IPS-20b (cell line): ENCODE results near the gene LRRC23.
"Not testable (repeated sequence)": the region's sequence is repeated elsewhere in the genome, so short reads cannot be mapped to it uniquely, and the experiment has no call there.

Experiments
- H3K27ac ChIP-seq: one replicate; pipeline ENCODE4 v1.5.1; 2013; ENCODE audit warnings: low read length
- H3K27me3 ChIP-seq: 2 replicates; pipeline ENCODE4 v1.6.1; 2013; ENCODE audit warnings: mild to moderate bottlenecking, low read length, inconsistent platforms; ENCODE audit not compliant: insufficient read depth
- H3K36me3 ChIP-seq: 2 replicates; pipeline ENCODE4 v1.6.1; 2013; ENCODE audit warnings: low read depth, mild to moderate bottlenecking, inconsistent platforms, low read length, moderate library complexity; ENCODE audit not compliant: insufficient read depth
- H3K4me1 ChIP-seq: 2 replicates; pipeline ENCODE4 v1.6.1; 2013; ENCODE audit warnings: mild to moderate bottlenecking, control low read depth, inconsistent platforms, low read length, moderate library complexity; ENCODE audit not compliant: insufficient read depth
- H3K4me3 ChIP-seq: 2 replicates; pipeline ENCODE4 v1.5.1; 2013; ENCODE audit warnings: mild to moderate bottlenecking, low read length, inconsistent platforms
- H3K9ac ChIP-seq: 2 replicates; pipeline ENCODE4 v1.6.1; 2013; ENCODE audit warnings: low read depth, mild to moderate bottlenecking, inconsistent platforms, low read length, moderate library complexity
- H3K9me3 ChIP-seq: 2 replicates; pipeline ENCODE4 v1.6.1; 2013; ENCODE audit warnings: mild to moderate bottlenecking, low read depth, low read length, inconsistent platforms; ENCODE audit not compliant: insufficient read depth

LRRC23 gene

DNA sequence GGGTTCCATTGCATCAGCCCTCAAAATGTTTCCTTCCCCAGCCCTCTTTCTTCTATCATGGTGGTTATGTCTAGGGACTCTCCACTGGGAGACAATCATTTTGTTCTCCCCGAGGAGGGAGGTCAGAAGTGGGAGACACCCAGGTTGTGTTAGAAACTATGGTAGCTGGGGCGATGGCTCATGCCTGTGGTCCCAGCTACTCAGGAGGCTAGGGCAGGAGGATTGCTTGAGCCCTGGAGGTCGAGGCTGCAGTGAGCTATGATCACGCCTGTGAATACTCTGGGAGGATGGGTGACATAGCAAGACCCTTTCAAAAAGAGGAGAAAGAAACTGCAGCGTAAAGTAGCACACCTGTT lies 13.0 kb upstream of the LRRC23 start:
- Histone ChIP-seq H3K9ac (peak overlapping the region; percentile 80), H3K27me3 (no peaks in the 10 kb centered on the region), H3K36me3 (no peaks in the 10 kb centered on the region), H3K27ac (no peak overlapping the region), H3K9me3 (no peaks in the 10 kb centered on the region), H3K4me3 (peak overlapping the region; percentile 73), H3K4me1 (peaks cover 9% of the 10 kb centered on the region)

DNA sequence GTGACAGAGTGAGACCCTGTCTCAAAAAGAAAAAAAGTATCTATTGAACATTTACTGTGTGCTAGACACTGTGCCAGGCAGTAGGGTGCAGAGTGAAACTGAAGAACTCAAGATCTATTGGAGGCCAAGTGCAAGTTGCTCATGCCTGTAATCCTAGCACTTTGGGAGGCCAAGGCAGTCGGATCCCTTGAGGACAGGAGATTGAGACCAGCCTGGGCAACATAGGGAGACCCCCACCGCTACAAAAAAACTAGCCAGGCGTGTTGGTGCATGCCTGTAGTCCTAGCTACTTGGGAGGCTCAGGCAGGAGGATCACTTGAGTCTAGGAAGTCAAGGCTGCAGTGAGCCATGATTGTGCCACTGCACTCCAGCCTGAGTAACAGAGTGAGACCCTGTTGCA lies 11.9 kb upstream of the LRRC23 start:
- H3K9me3 ChIP-seq, result not testable (repeated sequence)

DNA sequence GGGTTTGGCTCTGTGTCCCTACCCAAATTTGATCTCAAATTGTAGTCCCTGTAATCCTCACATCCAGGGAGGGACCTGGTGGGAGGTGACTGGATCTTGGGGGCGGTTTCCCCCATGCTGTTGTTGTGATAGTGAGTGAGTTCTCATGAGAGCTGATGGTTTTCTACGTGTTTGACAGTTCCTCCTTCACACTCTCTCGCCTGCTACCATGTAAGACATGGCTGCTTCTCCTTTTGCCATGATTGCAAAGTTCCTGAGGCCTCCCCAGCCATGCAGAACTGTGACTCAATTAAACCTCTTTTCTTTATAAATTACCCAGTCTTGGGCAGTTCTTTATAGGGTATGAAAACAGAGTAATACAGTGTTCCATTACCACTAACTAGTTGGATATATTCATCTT lies 10.3 kb upstream of the LRRC23 start:
- Histone ChIP-seq H3K36me3 (no peaks in the 10 kb centered on the region), H3K9me3 (no peaks in the 10 kb centered on the region), H3K4me1 (peaks cover 5% of the 10 kb centered on the region; the same call in 1 of the 2 replicates), H3K9ac (no peak overlapping the region), H3K27ac (no peak overlapping the region), H3K27me3 (no peaks in the 10 kb centered on the region), H3K4me3 (no peak overlapping the region)

More for the DNA sequence above, 11.9 kb upstream of the LRRC23 start:
- not testable (repeated sequence) for H3K9ac ChIP-seq, H3K27ac ChIP-seq, H3K36me3 ChIP-seq, H3K4me1 ChIP-seq, H3K27me3 ChIP-seq, H3K4me3 ChIP-seq

DNA sequence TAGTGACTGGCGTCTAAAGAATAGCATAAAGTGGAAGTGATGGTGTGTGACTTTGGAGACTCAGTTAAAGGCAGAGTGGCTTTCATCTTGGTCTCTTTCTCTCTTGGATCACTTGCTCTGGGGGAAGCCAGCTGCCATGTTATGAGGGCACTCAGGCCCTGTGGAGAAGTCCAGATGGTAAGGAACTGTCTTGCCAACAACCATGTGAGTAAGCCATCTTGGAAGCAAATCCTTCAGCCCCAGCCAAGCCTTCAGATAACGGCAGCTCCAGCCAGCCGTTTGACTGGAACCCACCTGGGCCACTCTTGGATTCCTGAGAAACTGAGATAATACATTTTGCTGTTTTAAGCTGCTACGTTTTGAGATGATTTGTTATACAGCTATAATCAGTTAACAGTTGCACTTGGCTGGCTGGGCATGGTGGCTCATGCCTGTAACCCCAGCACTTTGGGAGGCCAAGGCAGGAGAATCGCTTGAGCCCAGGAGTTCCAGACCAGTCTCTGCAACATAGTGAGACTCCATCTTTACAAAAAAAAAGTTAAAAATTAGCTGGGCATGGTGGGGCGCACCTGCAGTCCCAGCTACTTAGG lies 7.7 kb upstream of the LRRC23 start:
- no peaks in the 10 kb centered on the region for H3K9me3 ChIP-seq
- H3K4me3 ChIP-seq, result no peak overlapping the region
- no peaks in the 10 kb centered on the region for H3K27me3 ChIP-seq
- H3K4me1 ChIP-seq, result no peaks in the 10 kb centered on the region
- no peak overlapping the region for H3K27ac ChIP-seq
- H3K9ac ChIP-seq, result no peak overlapping the region
- H3K36me3 ChIP-seq, result no peaks in the 10 kb centered on the region

DNA sequence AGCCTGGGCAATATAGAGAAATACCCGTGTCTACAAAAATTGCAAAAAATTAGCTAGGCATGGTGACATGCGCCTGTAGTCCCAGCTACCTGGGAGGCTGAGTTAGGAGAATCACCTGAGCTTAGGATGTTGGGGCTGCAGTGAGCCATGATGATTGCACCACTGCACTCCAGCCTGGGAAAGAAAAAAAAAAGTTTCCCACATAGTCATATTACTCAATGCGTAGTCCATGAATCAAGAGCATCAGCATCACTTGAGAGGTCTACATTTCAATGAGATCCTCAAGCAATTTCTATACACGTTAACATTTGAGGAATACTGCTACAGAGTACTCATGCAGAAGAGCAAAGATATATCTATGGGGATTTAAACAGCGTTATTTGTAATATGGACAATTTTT lies 5.2 kb upstream of the LRRC23 start:
- Histone ChIP-seq H3K4me3 (no peak overlapping the region), H3K27me3 (no peaks in the 10 kb centered on the region), H3K36me3 (no peaks in the 10 kb centered on the region), H3K27ac (no peak overlapping the region), H3K9ac (no peak overlapping the region), H3K9me3 (no peaks in the 10 kb centered on the region), H3K4me1 (peaks cover 5% of the 10 kb centered on the region; the same call in 1 of the 2 replicates)

DNA sequence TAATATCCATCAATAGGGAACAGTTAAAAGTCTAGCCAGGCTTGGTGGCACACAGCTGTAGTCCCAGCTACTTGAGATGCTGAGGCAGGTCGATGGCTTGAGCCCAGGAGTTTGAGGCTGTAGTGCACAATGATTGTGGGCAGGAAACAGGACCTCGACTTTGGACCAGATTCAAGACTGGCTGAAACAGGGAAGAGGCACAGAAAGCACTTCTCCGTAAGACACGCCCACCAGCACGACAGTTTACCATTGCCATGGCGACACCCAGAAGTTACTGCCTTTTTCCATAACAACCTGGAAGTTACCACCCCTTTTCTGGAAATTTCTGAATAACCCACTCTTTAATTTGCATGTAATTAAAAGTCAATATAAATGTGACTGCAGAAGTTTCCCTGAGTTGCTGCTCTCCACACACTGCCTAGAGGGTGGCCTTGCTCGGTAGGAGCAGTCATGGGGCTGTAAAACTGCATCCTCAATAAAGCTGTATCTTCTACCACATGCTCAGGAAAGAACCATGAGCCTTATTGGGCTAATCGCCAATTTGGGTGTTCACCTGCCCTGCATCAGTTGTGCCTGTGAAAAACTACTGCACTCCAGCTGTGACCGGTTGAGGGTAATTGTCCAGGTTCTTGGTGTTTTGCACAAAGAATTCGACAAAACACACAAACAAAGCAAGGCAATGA lies 4.6 kb upstream of the LRRC23 start:
- Histone ChIP-seq H3K4me1 (peaks cover 5% of the 10 kb centered on the region; the same call in 1 of the 2 replicates), H3K9ac (no peak overlapping the region), H3K9me3 (no peaks in the 10 kb centered on the region), H3K36me3 (no peaks in the 10 kb centered on the region), H3K27ac (no peak overlapping the region), H3K27me3 (no peaks in the 10 kb centered on the region), H3K4me3 (no peak overlapping the region)

DNA sequence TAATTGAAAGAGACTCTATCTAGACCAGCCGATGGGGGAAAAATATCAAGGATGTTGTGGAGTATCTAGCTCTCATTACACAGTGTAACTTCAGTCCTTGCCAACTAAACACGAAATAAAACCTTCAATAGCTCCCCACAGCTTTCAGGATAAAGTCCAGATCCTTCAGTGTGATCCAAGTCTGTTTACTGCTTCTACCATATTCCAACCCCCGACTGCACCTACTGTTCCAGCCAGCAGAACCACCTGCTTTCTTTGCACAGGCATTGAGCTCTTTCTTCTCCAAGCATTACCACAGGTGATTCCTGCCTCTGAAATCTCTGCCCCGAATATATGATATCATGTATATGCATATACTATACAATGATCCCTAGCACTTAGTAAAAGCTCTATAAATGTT lies 2.2 kb upstream of the LRRC23 start:
- Histone ChIP-seq H3K4me1 (peaks cover 5% of the 10 kb centered on the region; the same call in 1 of the 2 replicates), H3K4me3 (no peak overlapping the region), H3K27ac (no peak overlapping the region), H3K36me3 (no peaks in the 10 kb centered on the region), H3K9me3 (no peaks in the 10 kb centered on the region), H3K9ac (no peak overlapping the region), H3K27me3 (peaks cover 14% of the 10 kb centered on the region)

DNA sequence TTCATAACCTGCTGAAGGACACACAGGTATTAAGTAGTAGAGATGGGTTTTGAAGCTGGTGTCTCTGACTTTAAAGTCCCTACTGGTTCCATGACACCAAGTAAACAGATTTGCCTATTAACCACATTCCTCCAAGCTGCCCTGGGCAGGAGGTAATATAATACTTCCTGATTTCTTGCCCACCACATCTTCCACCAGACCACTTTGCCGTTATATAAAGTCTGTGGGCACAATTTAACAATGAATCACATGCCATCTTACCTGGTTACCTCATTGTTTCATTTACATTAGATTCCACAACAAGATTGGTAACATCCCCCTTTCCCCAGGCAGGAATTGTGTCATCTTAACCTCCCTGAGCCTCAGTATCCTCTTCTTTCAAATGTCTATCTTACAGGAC lies 900 bp upstream of the LRRC23 start:
- peak overlapping the region; percentile 68; the same call in 1 of the 2 replicates for H3K9ac ChIP-seq

DNA sequence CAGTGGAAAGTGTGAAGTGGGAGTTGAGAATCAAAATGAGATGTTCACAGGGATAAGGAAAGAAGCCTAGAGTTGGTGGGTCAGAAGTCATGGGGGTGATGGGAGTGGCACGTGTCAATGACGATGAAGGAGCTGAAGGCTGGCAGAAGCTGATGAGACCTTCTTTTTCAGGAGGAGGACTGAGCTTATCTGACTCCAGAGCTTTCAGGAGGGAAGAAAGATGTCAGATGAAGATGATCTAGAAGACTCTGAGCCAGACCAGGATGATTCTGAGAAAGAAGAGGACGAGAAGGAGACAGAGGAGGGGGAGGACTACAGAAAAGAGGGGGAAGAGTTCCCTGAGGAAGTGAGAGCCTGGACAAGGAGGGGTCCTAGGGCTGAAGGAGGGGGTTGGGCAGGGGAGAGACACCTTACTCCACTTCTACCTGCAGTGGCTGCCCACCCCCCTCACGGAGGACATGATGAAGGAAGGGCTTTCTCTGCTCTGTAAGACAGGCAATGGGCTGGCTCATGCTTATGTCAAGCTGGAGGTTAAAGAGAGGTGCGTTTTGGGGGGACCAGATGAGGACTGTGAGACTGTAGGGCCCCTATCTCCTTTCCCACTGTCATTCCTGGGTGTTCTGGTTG lies 905 bp downstream of the LRRC23 start:
- H3K9ac ChIP-seq, result peak overlapping the region; percentile 73; the same call in 1 of the 2 replicates
- no peaks in the 10 kb centered on the region for H3K36me3 ChIP-seq
- no peak overlapping the region for H3K27ac ChIP-seq
- peaks cover 5% of the 10 kb centered on the region; the same call in 1 of the 2 replicates for H3K4me1 ChIP-seq
- peaks cover 14% of the 10 kb centered on the region for H3K27me3 ChIP-seq
- peak overlapping the region; percentile 75 for H3K4me3 ChIP-seq
- no peaks in the 10 kb centered on the region for H3K9me3 ChIP-seq

More for the DNA sequence above, 900 bp upstream of the LRRC23 start:
- Histone ChIP-seq H3K9me3 (no peaks in the 10 kb centered on the region), H3K27me3 (peaks cover 14% of the 10 kb centered on the region), H3K36me3 (no peaks in the 10 kb centered on the region), H3K27ac (peak overlapping the region; percentile 49), H3K4me3 (peak overlapping the region; percentile 50; the same call in 1 of the 2 replicates), H3K4me1 (peaks cover 5% of the 10 kb centered on the region; the same call in 1 of the 2 replicates)

DNA sequence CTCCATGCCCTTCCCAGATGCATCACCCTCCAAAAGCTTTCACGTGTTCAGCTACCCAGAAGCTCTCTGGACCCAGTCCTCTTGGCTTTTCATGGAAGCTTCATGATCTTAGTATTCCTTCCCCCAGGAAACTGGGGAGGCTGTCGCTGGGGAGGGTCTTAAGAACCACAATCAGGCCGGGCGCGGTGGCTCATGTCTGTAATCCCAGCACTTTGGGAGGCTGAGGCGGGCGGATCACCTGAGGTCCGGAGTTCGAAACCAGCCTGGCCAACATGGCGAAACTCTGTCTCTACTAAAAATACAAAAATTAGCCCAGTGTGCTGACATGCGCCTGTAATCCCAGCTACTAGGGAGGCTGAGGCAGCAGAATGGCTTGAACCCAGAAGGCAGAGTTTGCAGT lies 3.5 kb downstream of the LRRC23 start:
- H3K27me3 ChIP-seq, result peaks cover 14% of the 10 kb centered on the region
- not testable (repeated sequence) for H3K4me3 ChIP-seq, H3K36me3 ChIP-seq, H3K9ac ChIP-seq, H3K9me3 ChIP-seq, H3K4me1 ChIP-seq, H3K27ac ChIP-seq

DNA sequence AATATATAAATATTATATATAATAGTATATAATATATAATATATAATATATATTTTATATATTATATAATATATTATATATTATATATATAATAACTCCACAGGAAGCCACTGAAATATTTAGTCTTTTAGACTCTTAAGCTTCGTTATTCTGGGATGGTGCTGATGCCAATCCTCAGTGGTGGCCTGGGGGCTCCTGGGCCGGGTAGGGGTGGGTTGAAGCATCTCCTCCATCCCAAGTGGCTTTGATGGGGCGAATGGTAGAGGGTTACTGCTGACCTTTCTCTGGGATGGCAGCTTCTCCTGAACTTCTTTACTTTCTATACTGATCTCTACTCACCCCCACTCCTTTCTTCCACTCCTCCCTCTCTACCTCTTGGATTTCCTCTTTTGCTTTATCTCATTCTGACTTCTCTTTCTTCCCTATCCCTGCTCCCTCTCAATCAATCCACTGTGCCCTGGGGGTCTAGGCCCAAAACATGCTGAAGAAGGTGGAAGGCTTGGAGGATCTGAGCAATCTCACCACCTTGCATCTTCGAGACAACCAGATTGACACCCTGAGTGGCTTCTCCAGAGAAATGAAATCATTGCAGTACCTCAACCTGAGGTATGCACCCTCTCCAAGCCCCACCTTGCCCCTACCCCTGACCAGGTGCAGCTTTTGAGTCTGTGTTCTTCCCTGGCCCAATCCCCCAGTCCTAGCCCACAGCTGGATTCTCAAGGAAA lies 5.0 kb downstream of the LRRC23 start:
- no peak overlapping the region for H3K4me3 ChIP-seq
- H3K27me3 ChIP-seq, result peaks cover 18% of the 10 kb centered on the region
- peaks cover 4% of the 10 kb centered on the region; the same call in 1 of the 2 replicates for H3K4me1 ChIP-seq
- H3K27ac ChIP-seq, result no peak overlapping the region
- H3K9ac ChIP-seq, result no peak overlapping the region
- no peaks in the 10 kb centered on the region for H3K36me3 ChIP-seq
- no peaks in the 10 kb centered on the region for H3K9me3 ChIP-seq
